Muscle of arm (tissue), 12 donors: ENCODE data around the gene LRIG3. TPM values are rescaled to one million over a fixed set of nuclear protein-coding genes. Genes with fewer than 3 reads are reported as not detected.

ENCODE experiments used
- DNase-seq: peaks from one replicate; pipeline ENCODE4 v3.0.0-alpha.2; 2013
- polyA plus RNA-seq, 12 donors: library from polyadenylated mRNA; unstranded; fragments of 120-200 nt; gene quantifications; one replicate each; pipeline ENCODE4 v1.2.1, GENCODE V29; 2013; ENCODE audit not compliant: insufficient read length in 12 of 12

The LRIG3 gene
- polyA plus RNA-seq, 12 donors: 24.2 to 80.9 (median 34.1) TPM; not detected in 1

DNA sequence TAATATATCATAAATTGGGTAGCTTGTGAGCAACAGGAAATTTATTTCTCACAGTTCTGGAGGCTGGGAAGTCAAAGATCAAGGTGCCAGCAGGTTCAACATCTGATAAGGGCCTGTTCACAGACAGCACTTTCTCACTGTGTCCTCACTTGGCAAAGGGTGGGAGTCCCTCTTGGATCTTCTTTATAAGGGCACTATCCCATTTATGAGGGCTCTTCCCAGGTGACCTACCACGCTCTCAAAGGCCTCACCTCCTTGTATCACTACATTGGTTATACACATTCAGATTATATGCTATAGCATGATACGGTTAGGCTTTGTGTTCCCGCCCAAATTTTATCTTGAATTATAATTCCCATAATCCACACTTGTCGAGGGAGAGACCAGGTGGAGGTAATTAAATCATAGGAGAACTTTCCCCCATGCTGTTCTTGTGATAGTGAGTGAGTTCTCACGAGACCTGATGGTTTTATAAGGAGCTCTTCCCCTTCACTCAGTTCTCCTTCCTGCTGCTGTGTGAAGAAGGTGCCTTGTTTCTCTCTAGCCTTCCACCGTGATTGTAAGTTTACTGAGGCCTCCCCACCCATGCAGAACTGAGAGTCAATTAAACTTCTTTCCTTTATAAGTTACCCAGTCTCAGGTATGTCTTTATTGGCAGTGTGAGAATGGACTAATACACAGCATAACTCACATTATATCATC lies 19.2 kb upstream of the LRIG3 start:
- DNase-seq: no peak

DNA sequence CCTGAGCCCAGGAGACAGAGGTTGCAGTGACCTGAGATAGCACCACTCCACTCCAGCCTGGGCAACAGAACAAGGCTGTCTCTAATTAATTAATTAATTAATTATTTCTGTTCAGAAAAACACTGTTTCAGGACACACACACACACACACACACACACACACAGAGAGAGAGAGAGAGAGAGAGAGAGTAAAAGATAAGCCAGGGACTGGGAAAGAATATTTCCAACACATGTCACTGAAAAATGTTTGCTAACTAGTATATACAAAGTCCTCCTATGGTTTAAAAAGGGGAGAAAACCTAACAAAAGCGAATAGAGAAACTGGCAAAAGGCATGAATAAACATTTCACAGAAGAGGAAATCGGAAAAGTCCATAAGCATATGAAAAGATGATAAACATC lies 18.1 kb upstream of the LRIG3 start:
- no peak for DNase-seq

DNA sequence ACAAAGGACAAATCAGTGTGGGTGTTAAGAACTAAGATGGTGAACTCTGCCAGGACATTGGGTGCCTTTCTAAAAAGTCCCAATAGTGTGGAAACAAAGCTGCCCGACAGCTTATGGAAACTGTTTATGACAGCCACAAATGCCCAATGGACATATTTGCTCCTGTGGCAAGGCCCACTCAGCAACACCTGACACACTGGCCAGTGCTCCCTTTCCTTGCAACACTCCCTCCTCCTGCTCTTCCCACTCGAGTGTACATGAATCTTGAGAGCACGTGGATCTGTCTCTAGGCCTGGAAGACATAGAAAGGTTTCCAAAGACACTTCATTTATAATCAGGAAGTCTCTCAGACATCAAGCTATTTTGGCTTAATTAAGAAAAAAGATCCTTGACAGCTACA lies 14.2 kb upstream of the LRIG3 start:
- no peak for DNase-seq

GRCh38 chr12:58932806-58933681 lies 12.7 kb upstream of the LRIG3 start:
- no peak for DNase-seq

GRCh38 chr12:58931518-58931917 lies 11.2 kb upstream of the LRIG3 start:
- DNase-seq: no peak

DNA sequence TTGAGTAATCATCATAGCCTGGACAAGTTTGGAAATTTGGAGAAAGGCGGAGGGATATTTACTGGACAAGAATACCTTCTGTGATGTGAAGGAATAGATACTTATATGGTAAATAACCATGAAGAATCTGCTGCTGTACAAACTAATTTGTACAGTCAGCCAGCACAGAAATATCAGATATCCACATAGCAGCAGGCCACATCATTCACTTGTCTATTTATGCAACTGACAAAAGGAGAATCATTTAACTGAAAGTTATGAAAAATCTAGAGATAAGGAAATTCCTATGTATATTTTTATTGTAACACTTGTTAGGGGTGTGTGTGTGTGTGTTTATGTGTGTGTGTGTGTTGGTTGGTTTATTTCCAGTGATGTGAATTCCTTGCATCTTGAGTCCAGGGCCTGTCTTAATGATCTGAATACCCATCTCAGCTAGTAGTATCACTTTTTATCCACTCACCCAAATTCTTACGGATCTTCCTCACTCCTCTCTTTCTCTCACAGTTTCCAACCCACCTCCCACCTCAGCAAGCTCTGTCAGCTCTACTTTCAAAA lies 10.5 kb upstream of the LRIG3 start:
- no peak for DNase-seq

DNA sequence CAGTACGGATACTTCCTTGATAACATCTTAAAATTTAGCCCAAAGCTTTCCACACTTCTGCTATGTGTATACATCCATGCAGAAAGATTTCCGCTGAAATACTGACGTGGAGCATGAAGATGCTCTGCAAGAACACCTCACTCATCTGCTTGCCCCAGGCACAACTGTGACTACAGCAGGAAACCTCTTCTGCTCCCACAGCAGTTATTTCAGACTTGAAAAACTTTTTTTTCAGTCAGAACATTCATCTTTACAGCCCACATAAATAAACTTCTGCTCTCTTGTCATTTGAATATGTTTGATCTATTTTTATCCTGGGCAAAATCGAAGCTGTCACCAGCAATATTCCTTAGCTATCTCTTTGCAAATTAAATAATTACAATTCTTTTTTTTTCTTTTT lies 6.8 kb upstream of the LRIG3 start:
- no peak for DNase-seq

DNA sequence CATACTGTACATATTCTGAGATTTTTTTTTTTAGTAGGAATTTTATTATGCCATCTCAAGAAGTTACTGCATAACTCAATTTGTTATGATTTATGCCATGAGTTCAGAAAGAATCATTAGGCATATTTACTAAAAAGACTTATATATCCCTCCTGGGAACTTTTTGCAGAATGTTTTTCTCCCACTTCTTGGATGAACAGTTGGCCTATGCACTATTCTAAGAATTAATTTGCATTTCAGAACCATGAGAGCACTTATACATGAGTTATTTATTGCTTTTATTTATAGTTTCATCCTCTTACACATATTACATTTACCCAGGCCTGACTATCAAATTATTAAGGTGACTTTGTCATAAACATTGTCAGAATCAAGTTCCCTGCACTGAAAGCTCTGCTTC lies 6.3 kb upstream of the LRIG3 start:
- DNase-seq: no peak

DNA sequence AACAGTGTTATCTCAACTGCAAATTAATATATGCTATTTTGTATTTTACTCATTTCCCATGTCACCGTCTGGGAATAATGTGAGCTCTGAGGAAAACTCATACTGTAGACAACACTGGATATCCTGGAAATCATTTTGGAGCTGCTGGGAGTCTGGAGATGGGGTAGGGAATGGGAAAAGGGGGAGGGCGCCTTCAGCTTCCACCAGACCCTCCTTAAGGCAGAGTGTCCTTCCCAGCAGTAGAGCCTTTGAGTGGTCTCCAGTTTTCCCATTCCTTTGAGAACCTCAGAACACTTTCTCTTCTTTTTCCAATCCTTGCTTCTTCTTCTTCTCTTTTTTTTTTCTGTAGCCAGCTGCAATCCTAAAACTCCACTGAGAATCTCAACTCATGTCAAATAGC lies 5.4 kb upstream of the LRIG3 start:
- DNase-seq: no peak

DNA sequence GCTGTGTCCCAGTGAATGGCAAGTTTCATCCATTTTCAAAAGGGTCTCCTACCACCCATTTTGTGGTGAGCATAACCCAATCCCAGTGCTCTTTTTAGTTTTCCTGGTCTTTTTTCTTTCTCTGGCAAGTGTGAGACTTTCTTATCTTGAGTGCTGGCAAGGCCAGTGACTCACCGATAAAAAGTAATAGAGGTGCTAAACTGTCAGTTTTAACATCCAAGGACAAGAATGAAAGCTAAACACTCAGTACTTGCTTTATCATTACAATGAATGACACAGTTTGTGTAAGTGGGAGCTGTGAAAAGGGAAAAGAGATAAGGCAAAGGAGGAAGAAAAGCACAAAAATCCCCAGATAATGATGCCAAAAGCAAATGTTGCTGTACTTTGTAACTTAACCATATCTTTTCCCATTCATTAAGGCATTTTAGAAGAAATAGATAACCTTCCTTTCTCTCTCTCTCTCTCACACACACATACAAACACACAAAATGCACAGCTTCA lies 4.9 kb upstream of the LRIG3 start:
- DNase-seq: no peak

GRCh38 chr12:58924652-58925051 lies 4.3 kb upstream of the LRIG3 start:
- no peak for DNase-seq

GRCh38 chr12:58923781-58924180 lies 3.5 kb upstream of the LRIG3 start:
- no peak for DNase-seq

DNA sequence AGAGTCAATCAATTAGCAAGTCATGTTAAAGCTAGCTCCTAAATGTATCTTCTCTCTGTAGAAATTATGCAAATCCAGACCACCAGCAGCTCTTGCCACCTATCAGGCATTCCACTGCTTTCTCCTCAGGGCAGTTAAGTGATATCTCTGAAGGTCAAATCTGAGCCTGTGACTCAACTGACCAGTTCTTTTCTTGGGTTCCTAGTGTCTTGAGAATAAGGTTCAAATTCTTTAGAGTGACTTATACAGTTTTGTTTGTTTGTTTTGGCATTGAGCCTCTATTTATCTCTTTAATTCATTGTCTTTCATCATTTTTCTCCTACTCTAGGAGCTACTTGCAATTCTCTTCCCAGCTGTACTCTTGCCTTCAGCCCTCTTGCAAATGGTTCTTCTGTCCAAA lies 2.5 kb upstream of the LRIG3 start:
- no peak for DNase-seq

DNA sequence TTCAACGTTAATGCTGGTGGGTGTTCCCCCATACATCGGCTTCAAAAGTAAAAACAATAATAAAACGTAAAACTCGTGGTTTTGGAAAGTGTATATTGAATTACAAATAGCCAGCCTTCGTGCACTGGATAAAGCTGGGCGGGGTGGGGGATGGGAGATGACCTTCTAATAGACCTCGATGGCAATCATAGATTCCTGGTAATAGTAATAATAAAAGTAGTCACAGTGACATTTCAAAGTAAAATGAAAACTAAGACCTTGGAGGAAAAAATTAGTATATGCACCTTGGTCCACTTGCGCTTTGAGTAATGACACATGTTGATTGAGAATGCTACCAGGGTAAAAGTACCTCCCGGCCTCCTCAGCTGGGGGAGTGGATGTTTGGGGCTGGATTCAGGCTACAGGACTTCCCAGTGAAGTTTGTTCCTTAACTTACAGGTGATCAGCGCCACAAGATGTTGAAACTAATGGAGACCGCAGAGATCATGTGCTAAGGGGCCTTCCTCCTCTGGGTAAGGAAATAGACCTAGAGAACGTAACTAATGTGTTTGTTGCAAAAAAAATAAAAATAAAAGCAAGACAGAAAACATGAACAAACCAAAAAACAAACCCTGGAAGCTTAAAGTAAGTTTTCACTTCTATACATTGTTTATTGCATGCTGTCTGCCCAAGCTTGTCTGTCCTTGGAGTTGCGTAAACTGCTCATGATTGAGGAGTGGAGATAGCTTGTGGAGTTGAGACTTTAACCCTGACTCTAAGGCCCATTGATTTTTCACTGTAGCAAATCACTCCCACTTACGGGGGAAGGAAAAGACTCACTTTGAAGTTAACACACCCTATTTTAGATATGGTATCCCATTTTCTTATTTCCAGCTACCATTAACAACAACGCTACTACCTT lies 907 bp upstream of the LRIG3 start:
- DNase-seq: no peak

DNA sequence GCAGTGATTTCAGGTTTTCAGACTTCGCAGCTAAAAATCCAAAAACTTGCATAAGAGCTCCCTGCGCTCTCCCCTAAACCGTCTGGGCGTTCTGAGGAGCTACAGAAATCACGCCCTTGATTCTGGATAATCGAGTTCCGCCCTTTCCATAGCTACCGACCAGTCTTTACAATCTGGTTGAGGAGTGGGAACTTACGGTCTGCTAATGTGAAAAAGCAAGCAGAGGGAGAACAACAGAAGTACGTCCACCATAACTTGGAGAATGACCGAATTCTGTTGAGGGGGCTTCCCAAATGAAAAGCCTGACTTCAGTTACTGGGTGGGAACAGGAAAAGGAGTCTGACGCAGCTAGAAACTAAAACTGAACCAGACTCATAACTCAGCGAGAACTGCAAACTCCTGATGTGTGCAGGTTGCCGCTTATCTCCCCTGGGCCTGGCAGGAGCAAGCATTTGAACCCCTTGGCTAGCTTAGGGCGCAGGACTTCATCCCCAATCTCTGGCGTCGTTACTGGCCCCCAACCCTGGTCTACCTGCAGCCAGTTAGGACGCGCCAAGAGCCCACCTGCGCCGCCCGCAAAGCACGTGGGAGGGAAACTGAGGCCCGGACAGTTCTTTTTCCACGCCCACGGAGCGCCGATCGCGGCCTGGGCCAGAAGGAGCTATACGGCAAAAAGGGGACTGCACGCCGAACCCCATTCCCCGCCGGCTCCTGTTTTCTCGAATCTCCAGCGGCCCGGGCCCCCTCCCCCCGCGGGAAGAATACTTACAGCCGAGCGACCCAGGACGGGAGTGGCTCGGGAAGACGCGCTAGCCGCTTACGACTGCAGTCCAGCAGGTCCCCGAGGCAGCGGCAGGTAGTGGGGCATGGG lies 838 bp downstream of the LRIG3 start:
- DNase-seq: peak; percentile 82

DNA sequence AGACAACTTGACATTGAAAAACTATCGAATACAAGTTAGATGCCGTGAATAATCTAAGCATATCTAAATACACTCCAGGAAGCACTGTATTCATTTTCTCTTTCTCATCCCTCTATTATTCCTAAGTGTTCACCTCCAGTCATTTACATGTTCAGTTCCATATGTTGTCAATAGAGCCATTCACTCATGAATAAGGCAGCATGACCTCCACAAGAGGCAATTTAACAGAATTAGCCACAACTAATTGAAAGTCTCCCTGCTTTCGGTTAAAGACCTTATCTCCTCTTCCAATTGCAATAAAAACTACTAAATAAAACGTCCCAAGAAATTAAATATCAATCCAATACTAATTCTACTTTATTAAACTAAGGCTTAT lies 1.8 kb downstream of the LRIG3 start:
- DNase-seq: no peak

DNA sequence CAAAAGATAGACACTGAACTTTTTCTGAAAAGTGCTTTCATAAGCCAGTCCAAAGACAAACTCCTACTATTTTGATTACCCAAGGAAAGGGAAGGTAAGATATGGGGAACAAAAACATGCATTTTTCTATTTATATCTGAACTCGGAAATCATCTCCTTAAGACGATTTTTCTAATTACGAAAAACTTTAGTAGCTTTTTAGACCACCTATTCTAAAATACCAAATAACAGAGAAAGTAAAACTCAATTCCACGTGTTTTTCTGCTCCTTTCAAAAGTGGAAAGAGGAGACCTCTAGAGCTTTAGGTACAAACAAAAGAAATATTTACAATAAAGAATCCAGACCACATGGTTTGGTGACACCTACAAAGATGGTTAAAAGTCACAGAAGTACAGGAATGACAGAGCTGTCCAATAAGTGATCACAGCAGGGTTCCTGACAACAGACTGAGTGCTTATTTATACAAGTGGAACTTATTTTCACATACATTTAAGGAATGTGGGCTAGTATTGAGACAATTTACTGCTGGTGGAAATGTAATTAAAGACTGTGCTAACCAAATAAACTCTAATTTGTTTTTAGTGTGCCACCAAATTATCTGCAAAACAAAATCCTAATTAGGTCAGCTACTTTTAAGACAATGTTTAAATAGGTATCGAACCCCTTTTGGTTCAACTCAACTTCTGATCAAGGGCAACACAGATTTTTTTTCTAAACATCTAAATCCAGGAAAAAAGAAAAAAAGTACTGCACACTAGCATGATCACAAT lies 2.4 kb downstream of the LRIG3 start:
- DNase-seq: no peak

DNA sequence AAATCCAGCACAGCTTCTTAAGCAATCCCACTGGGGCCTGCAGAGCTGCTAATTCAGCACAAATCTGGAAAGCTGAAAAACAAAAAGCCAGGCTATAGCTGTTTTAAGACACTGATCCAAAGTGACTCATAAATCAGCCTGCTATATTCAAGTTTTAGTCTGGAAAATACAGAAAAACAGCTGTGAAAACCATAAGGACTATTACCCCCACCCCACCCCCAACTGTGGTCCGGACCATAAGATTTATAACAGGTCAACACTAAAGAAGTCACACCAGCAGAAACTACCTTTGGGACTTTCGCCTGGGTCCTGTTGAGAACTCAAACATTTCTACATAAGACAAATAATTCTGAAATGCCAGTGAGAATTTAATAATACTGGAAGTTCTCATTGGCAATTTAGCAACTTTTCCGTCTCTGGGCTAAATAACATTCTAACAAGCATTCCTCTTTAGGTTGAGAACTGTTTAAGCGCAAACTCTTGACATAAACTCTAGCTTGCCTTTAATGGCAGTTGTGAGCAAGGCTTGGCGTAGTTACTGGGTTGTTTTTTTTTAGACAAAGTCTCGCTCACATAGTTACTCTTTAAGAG lies 3.3 kb downstream of the LRIG3 start:
- peak; percentile 89 for DNase-seq

- DNase-seq: no peak
Measured at GRCh38 chr12:58916161-58916621, 4.1 kb downstream of the LRIG3 start.
